CD14-positive monocyte (primary cell): Measurements from ENCODE around the gene MPP4. TPM values are rescaled to one million over a fixed set of nuclear protein-coding genes. Genes with fewer than 3 reads are reported as not detected.

Experiments used
- DNase-seq, 3 donors: peaks; one replicate each; pipeline ENCODE4 v3.0.0-alpha.2; 2011 to 2022
- H2AFZ ChIP-seq: 2 replicates; pipeline ENCODE4 v1.6.0; 2012; ENCODE audit warnings: mild to moderate bottlenecking, low read depth, low read length, inconsistent platforms; ENCODE audit not compliant: insufficient read depth, poor library complexity, severe bottlenecking
- H3K27ac ChIP-seq, 2 donors: 1 replicate in 1 of 2; 2 replicates in 1 of 2; pipeline ENCODE4 v1.5.1; 2012 to 2013; ENCODE audit warnings: low read length in 2 of 2, control low read depth in 1 of 2, inconsistent platforms in 1 of 2, low read depth in 1 of 2, mild to moderate bottlenecking in 1 of 2
- H3K27me3 ChIP-seq, 2 donors: one replicate each; pipeline versions ENCODE4 v1.6.0 to v1.6.1; 2011 to 2013; ENCODE audit warnings: low read length in 2 of 2; ENCODE audit not compliant: control insufficient read depth in 2 of 2, insufficient read depth in 2 of 2
- H3K36me3 ChIP-seq, 2 donors: replicated peaks in 1 of 2; 1 replicate in 1 of 2; 2 replicates in 1 of 2; pipeline versions ENCODE4 v1.5.1 to v1.6.1; 2012 to 2013; ENCODE audit warnings: low read length in 2 of 2, control low read depth in 1 of 2, inconsistent platforms in 1 of 2, mild to moderate bottlenecking in 1 of 2; ENCODE audit not compliant: insufficient read depth in 2 of 2, control insufficient read depth in 1 of 2
- H3K4me1 ChIP-seq, 2 donors: 1 replicate in 1 of 2; 2 replicates in 1 of 2; pipeline versions ENCODE4 v1.5.1 to v1.6.1; 2012 to 2013; ENCODE audit warnings: low read length in 2 of 2, control low read depth in 1 of 2, inconsistent platforms in 1 of 2, mild to moderate bottlenecking in 1 of 2, moderate library complexity in 1 of 2; ENCODE audit not compliant: insufficient read depth in 2 of 2, control insufficient read depth in 1 of 2
- H3K4me2 ChIP-seq: replicated peaks from 2 replicates; pipeline ENCODE3; 2012; ENCODE audit warnings: low read length, moderate library complexity, mild to moderate bottlenecking; ENCODE audit not compliant: poor library complexity, severe bottlenecking; ENCODE audit errors: extremely low read depth
- H3K4me3 ChIP-seq, 3 experiments: fragments of 200-600 bp in 1 of 3; sonication (generic) in 1 of 3; replicated peaks in 1 of 3; 1 replicate in 2 of 3; 2 replicates in 1 of 3; pipeline ENCODE4 v1.5.1; 2011 to 2013; ENCODE audit warnings: low read length in 3 of 3, mild to moderate bottlenecking in 3 of 3, control low read depth in 2 of 3, low read depth in 2 of 3, inconsistent platforms in 1 of 3, moderate library complexity in 1 of 3
- H3K79me2 ChIP-seq: 2 replicates; pipeline ENCODE4 v1.6.0; 2012; ENCODE audit warnings: mild to moderate bottlenecking, control low read depth, inconsistent platforms, low read length, moderate library complexity; ENCODE audit not compliant: insufficient read depth
- H3K9ac ChIP-seq: 2 replicates; pipeline ENCODE4 v1.6.0; 2017; ENCODE audit warnings: low read length, mild to moderate bottlenecking; ENCODE audit not compliant: insufficient read depth, poor library complexity, severe bottlenecking
- H3K9me3 ChIP-seq, 2 donors: replicated peaks in 1 of 2; 1 replicate in 1 of 2; 2 replicates in 1 of 2; pipeline versions ENCODE4 v1.5.1 to v1.6.1; 2012 to 2013; ENCODE audit warnings: low read length in 2 of 2, control low read depth in 1 of 2; ENCODE audit not compliant: control insufficient read depth in 1 of 2, insufficient read depth in 1 of 2
- H4K20me1 ChIP-seq: 2 replicates; pipeline ENCODE4 v1.6.0; 2012; ENCODE audit warnings: mild to moderate bottlenecking, low read length, control low read depth, moderate library complexity; ENCODE audit not compliant: insufficient read depth
- H3K27ac Mint-ChIP-seq, 7 donors: one replicate each; pipeline ENCODE4 v1.8.0; 2020; ENCODE audit warnings: mild to moderate bottlenecking in 7 of 7, mixed read lengths in 7 of 7, moderate library complexity in 6 of 7, inconsistent platforms in 2 of 7
- H3K27me3 Mint-ChIP-seq, 3 donors: one replicate each; pipeline ENCODE4 v1.8.0; 2021 to 2022; ENCODE audit warnings: low read depth in 3 of 3, mild to moderate bottlenecking in 3 of 3, mixed read lengths in 3 of 3, moderate library complexity in 3 of 3, inconsistent platforms in 1 of 3
- H3K36me3 Mint-ChIP-seq, 2 donors: one replicate each; pipeline ENCODE4 v1.8.0; 2020; ENCODE audit warnings: mixed read lengths in 2 of 2, inconsistent platforms in 1 of 2, mild to moderate bottlenecking in 1 of 2
- H3K4me1 Mint-ChIP-seq: one replicate; pipeline ENCODE4 v1.8.0; 2020; ENCODE audit warnings: mild to moderate bottlenecking, mixed read lengths
- H3K4me3 Mint-ChIP-seq, 2 donors: one replicate each; pipeline ENCODE4 v1.8.0; 2020; ENCODE audit warnings: mild to moderate bottlenecking in 2 of 2, mixed read lengths in 2 of 2, moderate library complexity in 1 of 2
- H3K9me3 Mint-ChIP-seq, 7 donors: one replicate each; pipeline ENCODE4 v1.8.0; 2020 to 2022; ENCODE audit warnings: mixed read lengths in 7 of 7, mild to moderate bottlenecking in 6 of 7, moderate library complexity in 6 of 7, inconsistent platforms in 2 of 7
- WGBS: methylation state at CpG from one replicate; pipeline ENCODE4 v1.1.5; 2013; ENCODE audit warnings: missing lambda C conversion rate; ENCODE audit not compliant: insufficient coverage; 5-methylcytosine and 5-hydroxymethylcytosine counted together
- intact Hi-C, 2 donors: fragments of 100-400 bp; cut with micrococcal nuclease; formaldehyde crosslinking; loops; one replicate each; pipeline versions ENCODE4 v1.15.0 to v1.15.1; 2023
- polyA plus RNA-seq, 3 donors: library from polyadenylated mRNA; depleted of rRNA in 1 of 3; unstranded in 2 of 3; stranded (reverse) in 1 of 3; fragments of 300-500 nt in 2 of 3; fragments of >200 nt in 1 of 3; fragmentation: Illumina TruSeq in 2 of 3; gene quantifications; 1 replicate in 2 of 3; 2 replicates in 1 of 3; pipeline ENCODE4 v1.2.3, GENCODE V29; 2012 to 2021
- TF ChIP-seq, protein P1 (sequence below): fragments of 200-600 bp; IDR thresholded peaks from one replicate; pipeline ENCODE4 v1.8.0; 2022; ENCODE audit warnings: antibody characterized with exemption, mild to moderate bottlenecking

MPP4 gene
- polyA plus RNA-seq, 3 donors = 0.04 TPM; not detected in 2

GRCh38 chr2:201707753-201708152, 9.3 kb upstream of the MPP4 start:
- Histone ChIP-seq H2AFZ (no peak overlapping the region), H3K4me1 (no peaks in the 10 kb centered on the region), H3K4me2 (no peak overlapping the region), H4K20me1 (no peaks in the 10 kb centered on the region), H3K36me3 (peaks cover 43 to 68% of the 10 kb centered on the region in 2 donors), H3K4me3 (no peak overlapping the region), H3K9ac (no peak overlapping the region), H3K27ac (no peak overlapping the region), H3K27me3 (no peaks in the 10 kb centered on the region), H3K79me2 (no peaks in the 10 kb centered on the region), H3K9me3 (no peaks in the 10 kb centered on the region)
- peak overlapping the region in 2 of 7 donors; percentile 42 to 48 for H3K27ac Mint-ChIP-seq
- no peaks in the 10 kb centered on the region for H3K27me3 Mint-ChIP-seq
- peaks cover 0 to 1% (median 0%) of the 10 kb centered on the region in 7 donors for H3K9me3 Mint-ChIP-seq
- peaks cover 54 to 58% of the 10 kb centered on the region in 2 donors for H3K36me3 Mint-ChIP-seq
- no peak for DNase-seq
- TF ChIP-seq, protein P1, sequence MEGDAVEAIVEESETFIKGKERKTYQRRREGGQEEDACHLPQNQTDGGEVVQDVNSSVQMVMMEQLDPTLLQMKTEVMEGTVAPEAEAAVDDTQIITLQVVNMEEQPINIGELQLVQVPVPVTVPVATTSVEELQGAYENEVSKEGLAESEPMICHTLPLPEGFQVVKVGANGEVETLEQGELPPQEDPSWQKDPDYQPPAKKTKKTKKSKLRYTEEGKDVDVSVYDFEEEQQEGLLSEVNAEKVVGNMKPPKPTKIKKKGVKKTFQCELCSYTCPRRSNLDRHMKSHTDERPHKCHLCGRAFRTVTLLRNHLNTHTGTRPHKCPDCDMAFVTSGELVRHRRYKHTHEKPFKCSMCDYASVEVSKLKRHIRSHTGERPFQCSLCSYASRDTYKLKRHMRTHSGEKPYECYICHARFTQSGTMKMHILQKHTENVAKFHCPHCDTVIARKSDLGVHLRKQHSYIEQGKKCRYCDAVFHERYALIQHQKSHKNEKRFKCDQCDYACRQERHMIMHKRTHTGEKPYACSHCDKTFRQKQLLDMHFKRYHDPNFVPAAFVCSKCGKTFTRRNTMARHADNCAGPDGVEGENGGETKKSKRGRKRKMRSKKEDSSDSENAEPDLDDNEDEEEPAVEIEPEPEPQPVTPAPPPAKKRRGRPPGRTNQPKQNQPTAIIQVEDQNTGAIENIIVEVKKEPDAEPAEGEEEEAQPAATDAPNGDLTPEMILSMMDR = no peak
- WGBS = no CpG with 5 or more reads among the region's 3 CpGs
- intact Hi-C loops = no loop called here
- no peak overlapping the region for H3K4me3 Mint-ChIP-seq
- no peaks in the 10 kb centered on the region for H3K4me1 Mint-ChIP-seq

DNA sequence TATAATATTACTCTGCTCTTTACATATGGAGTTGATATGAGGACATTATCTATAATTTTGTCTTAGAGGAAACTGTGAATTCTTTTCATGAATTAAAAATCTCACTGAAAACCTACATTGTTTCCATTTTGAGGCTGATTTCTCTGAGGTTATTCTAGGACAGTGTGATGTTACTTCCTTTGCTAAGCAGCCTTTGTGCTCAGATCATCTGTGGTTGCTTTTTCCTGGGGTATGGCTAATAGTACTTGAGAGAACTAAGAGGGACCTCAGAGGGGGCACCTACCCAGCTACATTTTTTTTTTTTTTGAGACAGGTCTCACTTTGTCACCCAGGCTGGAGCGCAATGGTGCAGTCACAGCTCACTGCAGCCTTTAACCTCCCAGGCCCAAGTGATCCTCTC, 8.7 kb upstream of the MPP4 start:
- Mint-ChIP-seq H3K9me3 (peaks cover 0 to 1% (median 0%) of the 10 kb centered on the region in 7 donors), H3K36me3 (peaks cover 56 to 62% of the 10 kb centered on the region in 2 donors), H3K27ac (no peak overlapping the region), H3K27me3 (no peaks in the 10 kb centered on the region), H3K4me1 (no peaks in the 10 kb centered on the region), H3K4me3 (no peak overlapping the region)
- no peak overlapping the region for H3K4me2 ChIP-seq
- WGBS = no CpG with 5 or more reads among the region's 1 CpG
- H3K36me3 ChIP-seq = peaks cover 45 to 68% of the 10 kb centered on the region in 2 donors
- no peak overlapping the region for H3K27ac ChIP-seq
- no peaks in the 10 kb centered on the region for H3K9me3 ChIP-seq
- no peaks in the 10 kb centered on the region for H3K27me3 ChIP-seq
- no peak overlapping the region for H3K4me3 ChIP-seq
- intact Hi-C loops = no loop called here
- H3K4me1 ChIP-seq = no peaks in the 10 kb centered on the region
- no peaks in the 10 kb centered on the region for H3K79me2 ChIP-seq
- no peak overlapping the region for H2AFZ ChIP-seq
- no peak for DNase-seq
- no peak overlapping the region for H3K9ac ChIP-seq
- no peaks in the 10 kb centered on the region for H4K20me1 ChIP-seq
- TF ChIP-seq, protein P1 = no peak
